ENCODE results near the gene DENND2C. TPM values are rescaled to one million over a fixed set of nuclear protein-coding genes. Genes with fewer than 3 reads are reported as not detected.

Gene DENND2C
- polyA plus RNA-seq, 1 donor from 2014 or later, result 0.26 TPM

DNA sequence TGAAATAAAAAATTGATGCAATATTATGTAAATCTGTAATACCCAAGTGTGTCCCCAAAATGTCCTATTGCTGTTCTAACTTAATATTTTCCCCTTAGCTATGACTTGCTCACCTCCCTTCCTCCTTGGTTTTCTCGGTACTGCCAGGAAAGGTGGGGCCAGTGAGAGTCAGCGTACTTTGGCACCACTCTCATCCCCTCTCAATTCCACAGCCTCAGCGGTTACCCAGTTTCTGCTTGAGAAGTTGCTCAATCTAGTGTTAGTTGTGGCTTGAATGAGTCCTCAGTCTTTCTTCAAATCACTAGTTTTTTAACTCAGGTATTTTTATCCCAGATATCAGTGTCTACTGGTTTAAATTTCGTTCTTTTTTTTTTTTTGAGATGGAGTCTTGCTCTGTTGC is 120.7 kb downstream of the DENND2C start:
- Histone ChIP-seq H3K9me2 (ENCODE audit: insufficient read depth, low read length) (no peaks in the 10 kb centered on the region), H3K4me3 (ENCODE audit: low read length) (no peak overlapping the region), H3K36me3 (ENCODE audit: insufficient read depth, low read length) (no peaks in the 10 kb centered on the region), H3K27me3 (ENCODE audit: insufficient read depth, low read depth, low read length) (no peaks in the 10 kb centered on the region), H2AFZ (ENCODE audit: low read depth, low read length) (no peak overlapping the region), H3K9ac (ENCODE audit: low read length) (no peak overlapping the region), H3K79me2 (replicated peaks; ENCODE audit: insufficient read depth, low read length) (no peaks in the 10 kb centered on the region), H4K20me1 (ENCODE audit: insufficient read depth) (no peaks in the 10 kb centered on the region), H3K9me3 (ENCODE audit: low read length) (no peaks in the 10 kb centered on the region), H3F3A (ENCODE audit: insufficient read depth, low read length, poor library complexity, severe bottlenecking) (no peaks in the 10 kb centered on the region), H3K4me2 (ENCODE audit: low read length) (no peak overlapping the region), H3K27ac (ENCODE audit: low read length) (no peak overlapping the region)
- TF ChIP-seq CTCF (IDR thresholded peaks at IDR 0.05; ENCODE audit: poor library complexity, severe bottlenecking), result no peak
- no peak for TF ChIP-seq SMC3 (conservative IDR thresholded peaks at IDR 0.05; ENCODE audit: poor library complexity)
- TF ChIP-seq POLR2AphosphoS5 (IDR thresholded peaks at IDR 0.05), result no peak
- no peak for TF ChIP-seq RAD21 (conservative IDR thresholded peaks at IDR 0.05)
- no peak for TF ChIP-seq TAF1 (IDR thresholded peaks at IDR 0.05; ENCODE audit: low read depth)
- no peak for TF ChIP-seq EZH2 (IDR thresholded peaks at IDR 0.05; ENCODE audit: borderline replicate concordance, insufficient read depth, low read length, poor library complexity, severe bottlenecking)
- no peak for TF ChIP-seq EP300 (conservative IDR thresholded peaks at IDR 0.05; ENCODE audit: poor library complexity, severe bottlenecking)
- no peak for TF ChIP-seq MXI1 (conservative IDR thresholded peaks at IDR 0.05; ENCODE audit: poor library complexity, severe bottlenecking)
- no peak for TF ChIP-seq REST (IDR thresholded peaks at IDR 0.05; ENCODE audit: borderline replicate concordance)

DNA sequence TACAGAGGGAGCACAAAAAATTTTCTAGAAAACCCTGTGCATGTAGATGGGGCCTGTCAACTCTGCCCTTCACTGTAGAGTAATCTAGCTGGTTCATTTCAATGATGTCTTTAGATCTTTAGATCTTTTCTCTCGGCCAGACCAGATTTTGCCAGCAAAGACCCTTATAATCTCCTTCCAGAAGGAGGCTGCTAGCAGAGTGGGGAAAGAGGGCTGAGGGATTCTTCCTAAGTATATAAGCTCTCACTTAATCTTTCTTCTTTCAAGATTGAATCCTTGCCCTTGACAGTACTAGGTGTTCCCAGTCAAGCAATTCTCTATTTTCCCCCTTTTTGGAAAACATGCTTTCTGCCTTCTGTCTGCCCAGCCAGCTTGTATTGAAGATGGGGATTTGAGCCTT is 122.8 kb downstream of the DENND2C start:
- Histone ChIP-seq H3K9me2 (ENCODE audit: insufficient read depth, low read length) (no peaks in the 10 kb centered on the region), H3K4me3 (ENCODE audit: low read length) (no peak overlapping the region), H3K36me3 (ENCODE audit: insufficient read depth, low read length) (no peaks in the 10 kb centered on the region), H3K27me3 (ENCODE audit: insufficient read depth, low read depth, low read length) (no peaks in the 10 kb centered on the region), H3F3A (ENCODE audit: insufficient read depth, low read length, poor library complexity, severe bottlenecking) (no peaks in the 10 kb centered on the region), H3K4me2 (ENCODE audit: low read length) (no peak overlapping the region), H3K9ac (ENCODE audit: low read length) (no peak overlapping the region), H4K20me1 (ENCODE audit: insufficient read depth) (no peaks in the 10 kb centered on the region), H3K9me3 (ENCODE audit: low read length) (no peaks in the 10 kb centered on the region), H2AFZ (ENCODE audit: low read depth, low read length) (no peak overlapping the region), H3K79me2 (replicated peaks; ENCODE audit: insufficient read depth, low read length) (no peaks in the 10 kb centered on the region), H3K27ac (ENCODE audit: low read length) (no peak overlapping the region)
- TF ChIP-seq REST (IDR thresholded peaks at IDR 0.05; ENCODE audit: borderline replicate concordance) (no peak), MXI1 (conservative IDR thresholded peaks at IDR 0.05; ENCODE audit: poor library complexity, severe bottlenecking) (no peak), CTCF (IDR thresholded peaks at IDR 0.05; ENCODE audit: poor library complexity, severe bottlenecking) (no peak), POLR2AphosphoS5 (IDR thresholded peaks at IDR 0.05) (no peak), SMC3 (conservative IDR thresholded peaks at IDR 0.05; ENCODE audit: poor library complexity) (no peak), EP300 (conservative IDR thresholded peaks at IDR 0.05; ENCODE audit: poor library complexity, severe bottlenecking) (no peak), EZH2 (IDR thresholded peaks at IDR 0.05; ENCODE audit: borderline replicate concordance, insufficient read depth, low read length, poor library complexity, severe bottlenecking) (no peak), RAD21 (conservative IDR thresholded peaks at IDR 0.05) (no peak), TAF1 (IDR thresholded peaks at IDR 0.05; ENCODE audit: low read depth) (no peak)
